Dendritic cell treated with granulocyte-macrophage colony-stimulating factor and Interleukin-4, amounts not matched to agents 40 ng/mL and 50 ng/mL, for 4 days (primary cell): ENCODE measurements around the gene FTO.
A peak's percentile ranks its signal among the peaks of the same experiment; 100 is the strongest.
"Not testable (repeated sequence)": the region's sequence is repeated elsewhere in the genome, so short reads cannot be mapped to it uniquely, and the experiment has no call there.

Experiments
- H3K27ac Mint-ChIP-seq: one replicate; pipeline ENCODE4 v1.8.0; 2022; ENCODE audit warnings: mild to moderate bottlenecking, mixed read lengths
- H3K27me3 Mint-ChIP-seq: one replicate; pipeline ENCODE4 v1.8.0; 2022; ENCODE audit warnings: mild to moderate bottlenecking, mixed read lengths
- H3K36me3 Mint-ChIP-seq: one replicate; pipeline ENCODE4 v1.8.0; 2022; ENCODE audit warnings: low read depth, mixed read lengths
- H3K4me1 Mint-ChIP-seq: one replicate; pipeline ENCODE4 v1.8.0; 2022; ENCODE audit warnings: low read depth, mixed read lengths
- H3K4me3 Mint-ChIP-seq: one replicate; pipeline ENCODE4 v1.8.0; 2022; ENCODE audit warnings: mild to moderate bottlenecking, moderate library complexity, mixed read lengths
- H3K9me3 Mint-ChIP-seq: one replicate; pipeline ENCODE4 v1.8.0; 2022; ENCODE audit warnings: mixed read lengths
- intact Hi-C: fragments of 100-400 bp; cut with micrococcal nuclease; formaldehyde crosslinking; loops from one replicate; pipeline ENCODE4 v1.15.0; 2022

Gene FTO

DNA sequence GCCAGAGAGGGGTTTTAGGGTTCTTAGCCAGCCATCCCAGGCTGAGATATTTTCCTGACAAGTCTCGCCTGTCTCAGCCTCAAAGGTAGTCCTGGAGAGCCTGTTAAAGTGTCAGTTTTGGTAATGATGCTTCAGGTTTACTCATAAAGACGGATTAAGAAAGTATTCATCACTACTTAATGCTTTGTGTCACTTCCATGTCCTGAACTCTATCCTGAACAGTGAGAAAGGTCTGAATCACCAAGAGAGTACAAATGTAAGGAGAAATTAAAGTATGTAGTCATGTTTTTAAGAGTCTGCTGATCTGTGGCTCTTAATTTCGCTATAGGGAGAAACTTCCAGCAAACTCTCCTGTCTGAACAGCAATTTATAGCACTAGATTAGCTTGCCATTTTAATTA lies 14.3 kb upstream of the FTO start:
- Mint-ChIP-seq H3K27me3 (no peaks in the 10 kb centered on the region), H3K36me3 (no peaks in the 10 kb centered on the region), H3K27ac (no peak overlapping the region), H3K4me1 (no peaks in the 10 kb centered on the region), H3K9me3 (no peaks in the 10 kb centered on the region), H3K4me3 (no peak overlapping the region)
- intact Hi-C loops = no loop called here

DNA sequence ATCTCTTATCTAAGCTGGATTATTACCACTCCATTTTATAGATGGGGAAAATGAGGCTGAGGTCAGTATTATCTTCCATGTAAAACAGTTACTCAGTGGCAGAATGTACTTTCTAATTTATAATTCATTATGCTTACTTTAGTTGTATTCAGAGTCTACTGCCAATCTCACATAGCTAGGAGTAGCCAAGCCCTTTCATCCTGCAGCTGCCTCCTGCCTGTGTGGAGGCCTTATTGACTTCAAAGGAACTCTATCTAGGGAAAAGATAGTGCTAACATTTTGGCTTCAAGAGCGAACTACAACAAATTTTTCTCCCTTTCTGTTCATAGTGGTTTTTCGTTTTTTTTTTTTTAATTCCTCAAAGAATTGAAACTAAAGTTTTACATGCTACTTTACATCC lies 13.2 kb upstream of the FTO start:
- intact Hi-C loops = no loop called here

DNA sequence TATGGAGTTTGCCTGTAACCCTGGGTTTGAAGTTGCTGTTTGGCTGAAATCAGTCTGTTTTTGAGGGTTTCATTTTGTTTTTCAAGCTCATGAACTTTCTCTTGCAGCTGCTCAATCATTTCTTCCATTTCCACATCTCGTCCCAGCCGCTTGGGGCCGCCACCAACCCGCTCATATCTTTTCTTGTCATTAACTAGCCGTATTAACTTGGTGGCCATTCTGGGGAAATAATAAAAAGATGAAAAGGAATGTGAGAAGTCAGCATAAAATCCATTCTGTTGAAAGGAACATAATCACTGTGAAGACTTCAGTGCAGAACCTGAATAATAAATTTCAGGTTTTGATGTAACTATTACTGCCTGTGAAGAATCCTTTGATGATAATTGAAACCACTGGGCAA lies 11.8 kb upstream of the FTO start:
- Mint-ChIP-seq H3K27me3 (no peaks in the 10 kb centered on the region), H3K4me3 (no peak overlapping the region), H3K36me3 (no peaks in the 10 kb centered on the region), H3K4me1 (no peaks in the 10 kb centered on the region), H3K9me3 (peaks cover 4% of the 10 kb centered on the region), H3K27ac (no peak overlapping the region)
- intact Hi-C loops = no loop called here

More for the DNA sequence above, 13.2 kb upstream of the FTO start:
- Mint-ChIP-seq H3K36me3 (no peaks in the 10 kb centered on the region), H3K4me1 (no peaks in the 10 kb centered on the region), H3K27me3 (no peaks in the 10 kb centered on the region), H3K4me3 (no peak overlapping the region), H3K9me3 (no peaks in the 10 kb centered on the region), H3K27ac (no peak overlapping the region)

DNA sequence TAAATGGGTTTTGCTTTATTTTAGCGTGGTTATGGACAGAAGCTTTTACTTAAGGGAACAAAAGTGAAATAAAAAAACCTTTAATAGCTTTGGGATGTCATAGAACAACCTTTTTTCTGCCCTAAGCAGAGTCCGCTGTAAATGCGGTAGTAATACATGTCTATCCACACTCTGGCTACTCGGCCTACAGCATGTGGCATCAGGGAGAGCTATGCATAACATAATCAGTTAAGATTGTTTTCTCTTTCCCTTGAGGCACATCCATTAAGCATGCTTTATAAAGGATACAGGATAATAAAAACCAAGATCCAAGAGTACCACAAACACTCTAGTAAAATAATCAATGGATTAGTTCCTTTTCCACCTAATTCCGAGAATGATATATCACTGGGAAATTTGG lies 10.6 kb upstream of the FTO start:
- Mint-ChIP-seq H3K36me3 (no peaks in the 10 kb centered on the region), H3K27me3 (no peaks in the 10 kb centered on the region), H3K27ac (no peak overlapping the region), H3K4me1 (no peaks in the 10 kb centered on the region), H3K9me3 (peaks cover 9% of the 10 kb centered on the region), H3K4me3 (no peak overlapping the region)
- intact Hi-C loops = no loop called here

DNA sequence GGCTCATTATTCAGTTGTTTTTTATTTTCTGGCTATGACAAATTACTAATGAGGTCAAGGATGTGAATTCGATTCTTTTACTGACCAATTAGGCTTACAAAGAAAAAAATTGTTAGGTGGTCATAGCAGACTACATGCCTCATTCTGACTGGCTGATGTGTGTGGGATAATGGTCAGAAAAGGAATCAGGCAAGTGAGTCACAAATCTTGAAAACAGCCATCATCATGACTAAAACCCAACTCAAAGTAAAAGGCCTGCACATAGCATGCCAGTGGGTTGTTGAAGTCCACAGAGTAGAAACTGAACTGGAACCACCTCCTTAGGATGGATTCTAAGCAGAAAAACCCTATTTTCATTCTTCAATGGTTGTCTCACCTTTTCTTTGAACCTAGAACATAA lies 8.9 kb upstream of the FTO start:
- Mint-ChIP-seq H3K9me3 (peaks cover 9% of the 10 kb centered on the region), H3K27ac (no peak overlapping the region), H3K36me3 (no peaks in the 10 kb centered on the region), H3K4me1 (no peaks in the 10 kb centered on the region), H3K4me3 (no peak overlapping the region), H3K27me3 (no peaks in the 10 kb centered on the region)
- intact Hi-C loops = no loop called here

DNA sequence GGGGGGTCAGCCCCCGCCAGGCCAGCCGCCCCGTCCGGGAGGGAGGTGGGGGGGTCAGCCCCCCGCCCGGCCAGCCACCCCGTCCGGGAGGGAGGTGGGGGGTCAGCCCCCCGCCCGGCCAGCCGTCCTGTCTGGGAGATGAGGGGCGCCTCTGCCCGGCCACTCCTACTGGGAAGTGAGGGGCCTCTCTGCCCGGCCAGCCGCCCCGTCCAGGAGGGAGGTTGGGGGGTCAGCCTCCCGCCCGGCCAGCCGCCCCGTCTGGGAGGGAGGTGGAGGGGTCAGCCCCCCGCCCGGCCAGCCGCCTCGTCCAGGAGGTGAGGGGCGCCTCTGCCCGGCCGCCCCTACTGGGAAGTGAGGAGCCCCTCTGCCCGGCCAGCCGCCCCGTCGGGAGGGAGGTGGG lies 5.7 kb upstream of the FTO start:
- H3K36me3 Mint-ChIP-seq, H3K27me3 Mint-ChIP-seq: not testable (repeated sequence)

DNA sequence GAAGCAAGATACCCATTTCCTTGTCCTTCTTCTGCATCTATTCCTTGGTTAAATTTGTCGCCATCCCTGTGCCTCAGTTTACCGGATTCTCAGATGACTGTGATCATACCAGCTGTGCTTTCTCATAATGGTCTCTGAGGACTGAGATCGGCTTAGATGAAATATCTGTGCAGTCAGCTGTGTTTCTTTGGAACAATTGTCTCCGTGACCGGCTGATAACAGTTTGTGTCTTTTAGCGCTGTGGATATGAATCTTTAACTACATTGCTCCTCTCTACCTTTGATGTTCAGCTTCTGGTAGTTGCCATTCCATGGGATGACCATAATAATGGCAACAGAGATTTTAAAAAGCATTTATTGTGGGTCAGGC lies 473 bp downstream of the FTO start:
- peak overlapping the region; percentile 88 for H3K4me3 Mint-ChIP-seq
- H3K9me3 Mint-ChIP-seq = no peaks in the 10 kb centered on the region
- intact Hi-C loops = loop anchor here (10.0 kb wide), 1 partner anchor 270 kb away; the partner anchor contains the start of gene RBL2

More for the DNA sequence above, 5.7 kb upstream of the FTO start:
- intact Hi-C loops, H3K9me3 Mint-ChIP-seq, H3K4me3 Mint-ChIP-seq, H3K27ac Mint-ChIP-seq, H3K4me1 Mint-ChIP-seq: not testable (repeated sequence)

DNA sequence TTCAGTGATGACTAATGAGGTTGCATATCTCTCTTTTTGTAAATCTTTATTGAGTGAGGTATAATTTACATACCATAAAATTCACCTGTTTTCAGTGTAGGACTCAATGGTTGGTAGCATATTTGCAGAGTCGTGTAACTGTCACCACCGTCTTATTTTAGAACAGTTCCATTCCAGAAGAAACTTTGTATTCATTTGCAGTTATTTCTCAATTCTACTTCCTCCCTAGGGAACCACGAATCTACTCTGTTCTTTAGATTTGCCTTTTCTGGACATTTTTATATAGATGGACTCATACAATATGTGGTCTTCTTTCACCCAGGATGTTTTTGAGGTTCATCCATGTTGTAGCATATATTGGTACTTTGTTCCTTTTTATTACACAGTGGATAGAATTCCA lies 3.7 kb downstream of the FTO start:
- peaks cover 26% of the 10 kb centered on the region for H3K4me1 Mint-ChIP-seq
- no peaks in the 10 kb centered on the region for H3K27me3 Mint-ChIP-seq
- no peaks in the 10 kb centered on the region for H3K9me3 Mint-ChIP-seq
- H3K36me3 Mint-ChIP-seq = peaks cover 7% of the 10 kb centered on the region
- H3K4me3 Mint-ChIP-seq = no peak overlapping the region
- intact Hi-C loops = loop anchor here (10.0 kb wide), 1 partner anchor 273 kb away; the partner anchor contains the start of gene RBL2
- no peak overlapping the region for H3K27ac Mint-ChIP-seq

More for the DNA sequence above, 473 bp downstream of the FTO start:
- peak overlapping the region; percentile 83 for H3K27ac Mint-ChIP-seq
- H3K4me1 Mint-ChIP-seq = peaks cover 31% of the 10 kb centered on the region
- H3K27me3 Mint-ChIP-seq = no peaks in the 10 kb centered on the region
- H3K36me3 Mint-ChIP-seq = peaks cover 7% of the 10 kb centered on the region

DNA sequence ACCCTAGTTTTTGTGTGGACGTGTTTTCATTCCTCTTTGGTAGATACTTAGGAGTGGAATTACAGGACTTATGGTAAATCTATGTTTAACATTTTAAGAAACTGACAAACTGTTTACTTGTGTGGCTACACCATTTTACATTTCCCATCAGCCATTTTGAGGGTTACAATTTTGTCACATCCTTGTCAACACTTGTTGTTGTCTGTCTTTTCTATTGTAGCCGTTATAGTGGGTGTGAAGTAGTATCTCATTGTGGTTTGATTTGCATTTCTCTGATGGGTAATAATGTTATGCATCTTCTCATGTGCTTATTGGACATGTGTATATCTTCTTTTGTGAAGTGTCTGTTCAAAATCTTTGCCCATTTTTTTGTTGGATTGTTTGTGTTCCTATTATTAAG lies 4.5 kb downstream of the FTO start:
- H3K27ac Mint-ChIP-seq = no peak overlapping the region
- intact Hi-C loops = loop anchor here (10.0 kb wide), 1 partner anchor 274 kb away; the partner anchor contains the start of gene RBL2
- no peak overlapping the region for H3K4me3 Mint-ChIP-seq
- H3K36me3 Mint-ChIP-seq = peaks cover 7% of the 10 kb centered on the region
- no peaks in the 10 kb centered on the region for H3K9me3 Mint-ChIP-seq
- H3K4me1 Mint-ChIP-seq = peaks cover 26% of the 10 kb centered on the region
- H3K27me3 Mint-ChIP-seq = no peaks in the 10 kb centered on the region

DNA sequence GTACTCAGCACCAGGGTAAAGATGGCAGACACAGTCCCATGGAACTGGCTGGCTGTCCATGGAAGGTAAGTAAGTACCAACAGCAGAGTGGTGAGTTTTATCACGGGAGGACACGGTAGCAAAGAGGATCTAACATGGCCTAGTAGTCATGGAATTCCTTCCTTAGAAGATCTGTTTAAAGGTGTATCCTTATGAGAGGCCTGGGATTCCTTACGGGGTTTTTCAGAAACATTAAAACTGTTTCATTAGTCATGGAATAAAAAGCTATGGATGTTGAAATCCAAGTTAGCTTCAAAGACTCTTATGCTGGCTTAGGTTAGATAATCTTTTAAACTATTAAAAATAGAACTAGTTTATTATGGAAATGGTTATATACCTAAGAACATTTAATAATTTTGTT lies 7.4 kb downstream of the FTO start:
- H3K27me3 Mint-ChIP-seq = no peaks in the 10 kb centered on the region
- intact Hi-C loops = no loop called here
- no peaks in the 10 kb centered on the region for H3K36me3 Mint-ChIP-seq
- peaks cover 17% of the 10 kb centered on the region for H3K4me1 Mint-ChIP-seq
- H3K9me3 Mint-ChIP-seq = no peaks in the 10 kb centered on the region
- H3K27ac Mint-ChIP-seq = no peak overlapping the region
- H3K4me3 Mint-ChIP-seq = no peak overlapping the region

DNA sequence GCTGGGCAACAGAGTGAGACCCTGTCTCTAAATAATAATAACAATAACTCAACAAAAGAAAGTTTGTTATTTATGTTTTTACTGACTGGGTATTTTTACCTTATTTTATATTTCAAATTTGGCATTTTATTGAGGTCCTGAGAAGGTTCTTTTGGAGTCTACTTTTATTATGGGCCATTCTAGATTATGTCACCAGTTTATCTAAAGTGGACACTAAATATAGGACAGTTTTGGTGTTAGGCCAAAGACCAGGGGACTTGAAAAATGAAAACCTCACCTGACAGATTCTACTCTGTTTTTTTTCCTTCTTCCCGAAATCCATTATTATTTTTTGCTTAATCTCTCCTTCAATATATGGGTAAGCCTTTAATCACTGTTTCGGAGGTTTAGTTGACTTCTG lies 8.1 kb downstream of the FTO start:
- peaks cover 14% of the 10 kb centered on the region for H3K4me1 Mint-ChIP-seq
- H3K4me3 Mint-ChIP-seq = no peak overlapping the region
- no peak overlapping the region for H3K27ac Mint-ChIP-seq
- no peaks in the 10 kb centered on the region for H3K36me3 Mint-ChIP-seq
- intact Hi-C loops = no loop called here
- no peaks in the 10 kb centered on the region for H3K9me3 Mint-ChIP-seq
- H3K27me3 Mint-ChIP-seq = no peaks in the 10 kb centered on the region

DNA sequence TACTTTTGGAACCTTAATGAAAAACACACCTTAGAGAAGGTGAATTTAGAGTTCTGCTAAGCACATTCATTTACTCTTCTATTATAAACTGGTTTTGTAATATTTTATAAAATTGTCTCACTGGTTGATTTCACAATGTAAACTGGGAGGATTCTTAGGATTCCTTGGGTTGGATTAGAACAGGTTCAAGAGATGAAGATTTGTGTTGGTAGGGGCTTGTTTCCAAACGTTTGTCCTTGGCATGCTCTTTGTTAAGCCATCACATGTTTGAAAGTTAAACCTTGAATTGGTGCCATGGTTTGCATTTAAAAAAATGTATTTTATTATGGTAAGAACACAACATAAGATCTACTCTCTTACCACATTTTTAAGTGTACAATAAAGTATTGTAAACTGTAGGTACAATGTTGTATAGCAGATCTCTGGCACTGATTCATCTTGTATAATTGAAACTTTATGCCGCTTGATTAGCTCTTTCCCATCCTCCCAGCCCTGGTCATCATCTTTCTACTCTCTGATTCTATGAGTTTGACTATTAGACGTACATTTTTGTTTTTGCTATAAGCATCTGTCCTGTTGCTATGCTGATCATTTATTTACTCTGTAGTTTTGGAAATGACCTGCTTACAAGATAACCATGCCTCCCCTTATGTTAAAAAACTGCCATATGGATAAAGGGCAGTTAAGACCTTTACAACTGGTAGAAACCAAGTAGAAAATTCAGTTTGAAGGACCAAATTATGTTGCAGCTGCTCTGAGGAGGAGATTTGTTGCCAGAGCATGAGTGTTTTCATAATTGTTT lies 9.6 kb downstream of the FTO start:
- intact Hi-C loops = no loop called here

DNA sequence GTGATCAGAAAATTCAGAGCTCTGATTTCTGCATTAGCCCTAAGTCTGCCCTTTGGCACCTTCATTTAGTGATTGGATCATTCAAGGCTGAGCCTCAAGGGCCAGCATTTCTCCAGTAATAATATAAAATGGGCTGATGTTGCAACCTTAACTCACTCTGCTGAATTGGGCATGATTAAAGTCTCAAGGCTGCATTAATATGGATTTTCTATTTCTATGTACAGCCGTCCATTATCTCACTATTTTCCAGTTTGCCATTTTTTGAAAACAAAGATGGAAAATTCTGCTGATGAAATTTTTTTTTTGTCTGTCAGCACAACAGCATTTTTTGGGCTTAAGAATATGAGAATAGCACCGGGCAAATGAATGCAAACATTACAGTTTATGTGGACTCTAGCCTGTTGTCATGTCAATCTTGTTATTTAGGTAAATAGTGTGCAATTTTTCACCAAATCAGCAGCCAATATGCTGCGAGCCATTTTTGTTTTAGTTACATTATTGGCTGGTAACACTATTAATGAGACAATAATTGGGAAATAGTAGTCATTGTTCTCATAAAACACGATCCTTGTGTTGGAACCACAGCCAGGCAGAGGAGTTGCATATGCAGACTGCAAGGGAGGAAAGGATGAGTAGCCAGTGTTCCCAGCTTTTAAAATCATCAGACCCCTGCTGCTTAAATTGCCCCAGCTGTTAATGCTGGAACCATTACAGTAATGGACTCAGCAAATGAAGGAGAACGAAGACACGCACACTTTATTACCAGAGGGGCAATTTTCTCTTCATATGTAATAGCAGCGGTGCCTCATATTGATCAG lies 10.5 kb downstream of the FTO start:
- Mint-ChIP-seq H3K9me3 (no peaks in the 10 kb centered on the region), H3K27ac (no peak overlapping the region), H3K36me3 (no peaks in the 10 kb centered on the region), H3K4me1 (peaks cover 16% of the 10 kb centered on the region), H3K4me3 (no peak overlapping the region), H3K27me3 (no peaks in the 10 kb centered on the region)
- intact Hi-C loops = no loop called here

More for the DNA sequence above, 9.6 kb downstream of the FTO start:
- Mint-ChIP-seq H3K4me3 (no peak overlapping the region), H3K9me3 (no peaks in the 10 kb centered on the region), H3K27ac (no peak overlapping the region), H3K4me1 (peaks cover 8% of the 10 kb centered on the region), H3K36me3 (no peaks in the 10 kb centered on the region), H3K27me3 (no peaks in the 10 kb centered on the region)

DNA sequence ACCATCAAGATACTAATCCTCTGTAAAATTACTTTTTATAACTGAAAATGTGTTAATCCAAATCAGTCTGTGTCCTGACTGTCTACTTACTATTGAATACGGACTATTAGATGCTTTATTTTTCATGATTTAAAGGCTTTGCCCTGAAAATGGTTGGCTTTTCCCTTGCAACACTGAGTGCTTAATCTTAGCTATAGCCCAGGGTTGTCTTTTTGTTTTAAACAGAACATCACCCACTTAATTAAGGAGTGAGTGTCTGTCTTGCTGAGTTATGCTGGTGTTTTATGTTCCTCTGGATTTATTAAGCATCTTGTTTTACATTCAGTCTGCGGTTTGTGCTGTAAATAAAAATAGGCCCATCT lies 11.0 kb downstream of the FTO start:
- H3K27me3 Mint-ChIP-seq = no peaks in the 10 kb centered on the region
- H3K9me3 Mint-ChIP-seq = no peaks in the 10 kb centered on the region
- H3K4me1 Mint-ChIP-seq = peaks cover 17% of the 10 kb centered on the region
- no peaks in the 10 kb centered on the region for H3K36me3 Mint-ChIP-seq
- H3K27ac Mint-ChIP-seq = no peak overlapping the region
- H3K4me3 Mint-ChIP-seq = no peak overlapping the region
- intact Hi-C loops = no loop called here
